ENCODE measurements around the gene DDX27. TPM values are rescaled to one million over a fixed set of nuclear protein-coding genes. Genes with fewer than 3 reads are reported as not detected.

The DDX27 gene
- total RNA-seq, 4 donors from 2014 or later = 22.3 to 32.5 (median 29.8) TPM

DNA sequence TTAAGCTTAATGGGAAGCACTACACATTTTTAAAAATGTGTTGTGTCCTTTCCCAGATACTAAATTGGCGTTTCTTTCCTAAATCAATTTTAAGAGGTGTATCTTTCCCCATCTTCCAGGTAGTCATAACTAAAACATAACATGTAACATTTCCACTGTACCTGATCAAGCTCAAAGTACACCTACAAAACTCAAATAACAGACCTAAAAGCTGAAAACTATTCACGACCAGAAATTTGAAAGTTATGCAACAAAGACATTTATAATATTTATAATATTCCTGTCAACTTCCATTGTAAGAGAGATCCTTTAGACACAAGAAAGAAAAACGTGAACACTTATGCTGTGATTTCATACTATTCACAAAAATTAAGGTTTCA lies 34.5 kb upstream of the DDX27 start:
- no peak for ATAC-seq
- Histone ChIP-seq H3K9me3 (no peaks in the 10 kb centered on the region), H3K27ac (no peak overlapping the region), H3K4me1 (peaks cover 0 to 76% (median 12%) of the 10 kb centered on the region in 3 donors), H3K36me3 (no peaks in the 10 kb centered on the region), H3K27me3 (no peaks in the 10 kb centered on the region), H3K4me3 (no peak overlapping the region)
- 36 to 42% methylated on average over 3 of the region's 3 CpGs for WGBS, 2 donors (ENCODE audit: low coverage in 1 of 2)
- TF ChIP-seq POLR2A (IDR thresholded peaks at IDR 0.05) = no peak
- TF ChIP-seq, protein P1, sequence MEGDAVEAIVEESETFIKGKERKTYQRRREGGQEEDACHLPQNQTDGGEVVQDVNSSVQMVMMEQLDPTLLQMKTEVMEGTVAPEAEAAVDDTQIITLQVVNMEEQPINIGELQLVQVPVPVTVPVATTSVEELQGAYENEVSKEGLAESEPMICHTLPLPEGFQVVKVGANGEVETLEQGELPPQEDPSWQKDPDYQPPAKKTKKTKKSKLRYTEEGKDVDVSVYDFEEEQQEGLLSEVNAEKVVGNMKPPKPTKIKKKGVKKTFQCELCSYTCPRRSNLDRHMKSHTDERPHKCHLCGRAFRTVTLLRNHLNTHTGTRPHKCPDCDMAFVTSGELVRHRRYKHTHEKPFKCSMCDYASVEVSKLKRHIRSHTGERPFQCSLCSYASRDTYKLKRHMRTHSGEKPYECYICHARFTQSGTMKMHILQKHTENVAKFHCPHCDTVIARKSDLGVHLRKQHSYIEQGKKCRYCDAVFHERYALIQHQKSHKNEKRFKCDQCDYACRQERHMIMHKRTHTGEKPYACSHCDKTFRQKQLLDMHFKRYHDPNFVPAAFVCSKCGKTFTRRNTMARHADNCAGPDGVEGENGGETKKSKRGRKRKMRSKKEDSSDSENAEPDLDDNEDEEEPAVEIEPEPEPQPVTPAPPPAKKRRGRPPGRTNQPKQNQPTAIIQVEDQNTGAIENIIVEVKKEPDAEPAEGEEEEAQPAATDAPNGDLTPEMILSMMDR (IDR thresholded peaks at IDR 0.05) = no peak
- TF ChIP-seq POLR2AphosphoS5 (IDR thresholded peaks at IDR 0.05) = no peak
- no peak for TF ChIP-seq EP300 (IDR thresholded peaks at IDR 0.05)

DNA sequence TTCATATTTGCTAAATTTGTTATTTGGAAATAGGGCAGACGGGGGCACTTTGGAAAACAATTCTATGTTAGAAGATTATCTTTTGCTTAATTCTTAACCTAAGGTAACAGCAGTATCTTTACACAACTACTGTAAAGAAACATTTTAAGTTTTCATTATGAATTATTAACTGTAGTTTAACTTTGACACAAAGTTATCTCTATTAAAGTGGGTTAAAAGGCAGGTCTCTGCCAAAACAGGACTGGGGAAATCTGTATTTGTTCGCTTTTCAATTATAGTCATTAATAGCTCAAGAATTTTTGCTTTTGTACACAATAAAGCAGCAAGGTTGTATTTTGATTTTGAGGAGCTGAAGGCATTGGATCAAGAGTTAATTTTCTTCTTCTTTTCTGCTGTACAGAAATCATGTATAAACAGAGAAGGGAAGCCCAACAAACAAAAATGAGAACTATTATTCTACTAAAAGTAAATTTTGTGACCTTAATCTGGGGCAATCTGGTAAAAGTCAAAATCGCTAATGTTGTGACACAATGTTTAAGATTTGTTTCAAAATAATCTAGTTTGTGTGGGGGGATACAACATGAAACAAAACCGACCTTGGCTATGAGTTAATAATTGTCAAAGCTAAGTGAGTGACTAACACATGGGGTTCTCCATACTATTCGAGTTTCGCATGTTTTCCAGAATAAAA lies 34.0 kb upstream of the DDX27 start:
- H3K4me1 ChIP-seq = peaks cover 0 to 70% (median 12%) of the 10 kb centered on the region in 3 donors
- peak overlapping the region in 1 of 4 donors; percentile 94 for H3K27ac ChIP-seq
- 62 to 63% methylated on average over 6 of the region's 6 CpGs for WGBS, 2 donors (ENCODE audit: low coverage in 1 of 2)
- H3K4me3 ChIP-seq = no peak overlapping the region
- no peak for TF ChIP-seq EP300 (IDR thresholded peaks at IDR 0.05)
- TF ChIP-seq, protein P1 (IDR thresholded peaks at IDR 0.05) = no peak
- TF ChIP-seq POLR2AphosphoS5 (IDR thresholded peaks at IDR 0.05) = no peak
- no peak for TF ChIP-seq POLR2A (IDR thresholded peaks at IDR 0.05)
- ATAC-seq = no peak
- H3K9me3 ChIP-seq = no peaks in the 10 kb centered on the region
- H3K27me3 ChIP-seq = no peaks in the 10 kb centered on the region
- no peaks in the 10 kb centered on the region for H3K36me3 ChIP-seq

DNA sequence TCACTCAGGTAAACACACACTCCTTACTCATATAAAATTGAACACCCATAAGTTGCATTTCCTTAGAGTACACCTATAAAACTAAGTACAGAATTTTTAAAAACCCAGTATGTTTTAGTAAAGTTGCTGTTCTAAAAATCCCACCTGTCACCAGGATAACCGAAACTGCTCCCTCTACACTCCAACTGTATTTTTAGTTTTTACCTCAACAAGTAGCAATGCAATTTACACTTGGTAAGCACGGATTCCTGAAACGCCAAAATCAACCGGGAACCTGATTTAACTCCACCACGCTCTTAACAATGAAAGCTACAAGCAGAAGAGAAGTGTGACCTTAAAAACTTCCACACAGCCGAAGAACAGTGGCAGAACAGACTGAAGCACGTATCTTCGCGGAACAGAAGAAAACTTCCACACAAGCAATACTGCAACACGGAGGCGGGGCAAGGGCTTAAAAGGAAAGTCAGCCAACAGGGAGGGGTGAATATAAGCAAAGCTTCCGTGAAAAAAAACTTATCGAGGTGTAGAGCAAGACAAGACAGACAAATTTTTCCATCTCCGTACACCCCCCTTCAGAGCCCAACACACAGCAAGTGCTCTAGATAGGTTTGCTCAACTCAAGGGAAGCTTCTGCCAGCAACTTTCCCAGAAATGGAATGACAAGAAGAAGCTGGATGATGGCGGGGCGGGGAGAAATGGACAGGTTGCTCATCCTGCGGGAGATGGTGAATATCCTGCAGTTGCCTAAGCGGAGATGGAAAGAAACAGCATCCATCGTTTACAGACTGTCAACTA lies 32.5 kb upstream of the DDX27 start:
- H3K27ac ChIP-seq = peak overlapping the region; percentile 78 to 98 (median 94)
- H3K4me3 ChIP-seq = peak overlapping the region; percentile 75 to 86
- H3K36me3 ChIP-seq = no peaks in the 10 kb centered on the region
- H3K9me3 ChIP-seq = no peaks in the 10 kb centered on the region
- TF ChIP-seq POLR2A (IDR thresholded peaks at IDR 0.05) (no peak), POLR2AphosphoS5 (IDR thresholded peaks at IDR 0.05) (peak; percentile 17), EP300 (IDR thresholded peaks at IDR 0.05) (no peak)
- TF ChIP-seq, protein P1 (IDR thresholded peaks at IDR 0.05) = no peak
- peak; percentile 23 for ATAC-seq
- no peaks in the 10 kb centered on the region for H3K27me3 ChIP-seq
- peaks cover 0 to 55% (median 8%) of the 10 kb centered on the region in 3 donors for H3K4me1 ChIP-seq
- WGBS, 2 donors (ENCODE audit: low coverage in 1 of 2) = 0 to 1% methylated on average over 16 to 19 of the region's 19 CpGs

DNA sequence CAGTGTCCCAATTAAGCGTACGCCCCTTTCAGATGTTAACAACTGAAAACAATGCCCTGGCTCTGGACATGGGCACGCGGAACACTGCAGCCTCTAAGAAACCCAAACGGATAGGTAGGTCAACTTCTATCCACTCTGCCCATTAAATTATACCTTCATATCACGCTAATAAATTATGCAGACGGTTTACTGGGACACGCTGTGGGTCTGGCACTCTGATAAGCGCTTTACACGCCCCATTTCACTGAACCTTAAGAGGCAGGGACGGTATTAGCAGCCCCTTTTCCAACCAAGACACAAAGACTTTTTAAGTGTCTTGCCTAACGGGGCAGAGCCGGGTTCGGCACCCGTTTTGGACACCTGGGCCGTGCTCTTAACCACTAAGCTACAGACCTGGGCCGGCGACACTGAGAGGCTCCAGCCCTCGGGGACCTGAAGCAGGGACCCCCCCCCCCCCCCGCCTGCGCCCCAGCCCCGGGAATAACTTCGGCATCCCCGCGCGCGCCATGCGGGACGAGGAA lies 31.8 kb upstream of the DDX27 start:
- no peak for TF ChIP-seq POLR2AphosphoS5 (IDR thresholded peaks at IDR 0.05)
- no peak for TF ChIP-seq POLR2A (IDR thresholded peaks at IDR 0.05)
- TF ChIP-seq, protein P1 (IDR thresholded peaks at IDR 0.05) = peak in 1 of 4 experiments; percentile 5
- no peak for TF ChIP-seq EP300 (IDR thresholded peaks at IDR 0.05)
- Histone ChIP-seq H3K4me1 (peaks cover 0 to 49% (median 8%) of the 10 kb centered on the region in 3 donors), H3K27me3 (no peaks in the 10 kb centered on the region), H3K36me3 (no peaks in the 10 kb centered on the region), H3K4me3 (peak overlapping the region; percentile 75 to 86), H3K27ac (peak overlapping the region; percentile 78 to 98 (median 94)), H3K9me3 (no peaks in the 10 kb centered on the region)
- no peak for ATAC-seq
- WGBS, 2 donors (ENCODE audit: low coverage in 1 of 2) = 0% methylated on average over 7 of the region's 29 CpGs; no CpG with 5 or more reads in 1 of the 2 donors

All from gastroesophageal sphincter (tissue), 4 donors.